Ishikawa (cell line): ENCODE data around the gene ATP5MC2.

Experiments
- CEBPB ChIP-seq: IDR thresholded peaks from 2 replicates; pipeline ENCODE4 v1.6.1; 2012
- CREB1 ChIP-seq: IDR thresholded peaks from 2 replicates; pipeline ENCODE4 v1.6.1; 2012; ENCODE audit warnings: low read depth
- EGR1 ChIP-seq: IDR thresholded peaks from 2 replicates; pipeline ENCODE4 v1.6.1; 2012
- EP300 ChIP-seq: IDR thresholded peaks from 2 replicates; pipeline ENCODE4 v1.6.1; 2012; ENCODE audit warnings: borderline replicate concordance
- FOXM1 ChIP-seq: IDR thresholded peaks from 2 replicates; pipeline ENCODE4 v1.6.1; 2012; ENCODE audit warnings: low read depth, borderline replicate concordance
- MAX ChIP-seq: IDR thresholded peaks from 2 replicates; pipeline ENCODE4 v1.6.1; 2012
- NFIC ChIP-seq: IDR thresholded peaks from 2 replicates; pipeline ENCODE4 v1.6.1; 2012
- RAD21 ChIP-seq: IDR thresholded peaks from 2 replicates; pipeline ENCODE4 v1.6.1; 2012; ENCODE audit warnings: low read depth
- REST ChIP-seq: IDR thresholded peaks from 2 replicates; pipeline ENCODE4 v1.6.1; 2012; ENCODE audit warnings: low read depth, mild to moderate bottlenecking
- TAF1 ChIP-seq: IDR thresholded peaks from 2 replicates; pipeline ENCODE4 v1.6.1; 2012; ENCODE audit warnings: low read depth, mild to moderate bottlenecking
- TCF12 ChIP-seq: IDR thresholded peaks from 2 replicates; pipeline ENCODE4 v1.6.1; 2012; ENCODE audit warnings: low read depth
- TEAD4 ChIP-seq: IDR thresholded peaks from 2 replicates; pipeline ENCODE4 v1.6.1; 2012
- YY1 ChIP-seq: IDR thresholded peaks from 2 replicates; pipeline ENCODE4 v1.6.1; 2012; ENCODE audit warnings: low read depth
- ZBTB7A ChIP-seq: IDR thresholded peaks from 2 replicates; pipeline ENCODE4 v1.6.1; 2012; ENCODE audit warnings: low read depth
- TF ChIP-seq, protein P1 (sequence below): IDR thresholded peaks from 2 replicates; pipeline ENCODE4 v1.6.1; 2012

The ATP5MC2 gene

DNA sequence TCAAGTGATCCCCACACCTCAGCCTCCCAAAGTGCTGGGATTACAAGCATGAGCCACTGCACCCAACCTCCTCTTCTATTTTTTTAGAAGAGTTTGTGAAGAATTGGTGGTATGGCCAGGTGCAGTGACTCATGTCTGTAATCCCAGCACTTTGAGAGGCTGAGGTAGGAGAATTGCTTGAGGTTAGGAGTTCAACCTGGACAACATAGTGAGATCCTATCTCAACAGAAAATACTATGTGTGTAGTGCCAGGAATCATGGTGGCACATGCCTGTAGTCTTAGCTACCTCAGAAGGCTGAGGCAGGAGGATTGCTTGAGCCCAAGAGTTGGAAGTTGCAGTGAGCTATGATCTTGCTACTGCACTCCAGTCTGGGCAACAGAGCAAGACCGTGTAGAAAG lies 44.2 kb downstream of the ATP5MC2 start:
- TF ChIP-seq RAD21 (no peak), TCF12 (no peak), EGR1 (no peak), FOXM1 (no peak), REST (no peak), CEBPB (no peak), CREB1 (no peak), TEAD4 (no peak), TAF1 (no peak), YY1 (no peak), ZBTB7A (no peak), EP300 (no peak), NFIC (no peak), MAX (no peak)
- TF ChIP-seq, protein P1, sequence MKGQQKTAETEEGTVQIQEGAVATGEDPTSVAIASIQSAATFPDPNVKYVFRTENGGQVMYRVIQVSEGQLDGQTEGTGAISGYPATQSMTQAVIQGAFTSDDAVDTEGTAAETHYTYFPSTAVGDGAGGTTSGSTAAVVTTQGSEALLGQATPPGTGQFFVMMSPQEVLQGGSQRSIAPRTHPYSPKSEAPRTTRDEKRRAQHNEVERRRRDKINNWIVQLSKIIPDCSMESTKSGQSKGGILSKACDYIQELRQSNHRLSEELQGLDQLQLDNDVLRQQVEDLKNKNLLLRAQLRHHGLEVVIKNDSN = no peak

- TF ChIP-seq CEBPB = no peak
- no peak for TF ChIP-seq REST
- no peak for TF ChIP-seq ZBTB7A
- no peak for TF ChIP-seq NFIC
- TF ChIP-seq CREB1 = no peak
- TF ChIP-seq, protein P1 = no peak
- no peak for TF ChIP-seq YY1
- no peak for TF ChIP-seq TEAD4
- no peak for TF ChIP-seq RAD21
Measured at GRCh38 chr12:53627919-53628318, 48.0 kb downstream of the ATP5MC2 start.

GRCh38 chr12:53626702-53627169 lies 49.1 kb downstream of the ATP5MC2 start:
- no peak for TF ChIP-seq CEBPB
- no peak for TF ChIP-seq TAF1
- TF ChIP-seq CREB1 = no peak
- TF ChIP-seq, protein P1 = no peak
- TF ChIP-seq EP300 = no peak
- TF ChIP-seq NFIC = no peak
- no peak for TF ChIP-seq ZBTB7A
- no peak for TF ChIP-seq MAX
- no peak for TF ChIP-seq TEAD4
- no peak for TF ChIP-seq RAD21
- no peak for TF ChIP-seq FOXM1
- TF ChIP-seq REST = no peak
- no peak for TF ChIP-seq TCF12
- no peak for TF ChIP-seq YY1
- no peak for TF ChIP-seq EGR1

- TF ChIP-seq MAX (peak; percentile 90), TEAD4 (no peak), TAF1 (peak; percentile 87), RAD21 (no peak), TCF12 (peak; percentile 79), CEBPB (no peak), REST (no peak), EP300 (peak; percentile 67; the same call in 1 of the 2 replicates), CREB1 (peak; percentile 44), ZBTB7A (no peak), YY1 (0 out of 2 replicates have a peak, but pooled peaks have one; percentile 62), NFIC (peak; percentile 91), FOXM1 (no peak; the same call in 1 of the 2 replicates), EGR1 (peak; percentile 75)
- TF ChIP-seq, protein P1 = peak; percentile 26; the same call in 1 of the 2 replicates
Measured at GRCh38 chr12:53625946-53626701, 49.8 kb downstream of the ATP5MC2 start, which contains the start of gene ATF7. Gene ATF7 (minus strand): TSS chr12:53626382. CDS start chr12:53601000, 25,382 bp downstream.
